Heart left ventricle (tissue), 13 donors: ENCODE measurements around the gene PPP2R3C.

ENCODE experiments used
- CTCF ChIP-seq, 12 donors: fragments of 200-600 bp; sonication (generic) in 4 of 12; IDR thresholded peaks; one replicate each; pipeline versions ENCODE4 v1.5.0 to v1.8.0; 2018 to 2022; ENCODE audit warnings: antibody characterized with exemption in 12 of 12, mild to moderate bottlenecking in 5 of 12
- POLR2A ChIP-seq, 2 donors: fragments of 450-650 bp; IDR thresholded peaks; one replicate each; pipeline ENCODE4 v1.6.1; 2017; ENCODE audit warnings: antibody characterized with exemption in 2 of 2, mild to moderate bottlenecking in 2 of 2, moderate library complexity in 2 of 2
- donor health status: ischemic (EF 13 %, LVEDD 7.1; RV severe dilation, severe dysfunction).
- donor health status: DM: no; HTN: yes; CAD: no.
- donor health status: DM: no; HTN: no; CAD: no.
- donor health status: ischemic (EF 25% LVEDD 6.9; RV normal size, moderate dysfunction).
- donor health status: ischemic (EF 25% LVEDD 5.7; RV mildly dilated, moderate dysfunction).
- donor health status: ischemic (EF 35%, LVEDD 5.7; RV mildly dilated, moderate dysfunction).
- donor health status: nonischemic (EF 11% LVEDD 7.7; RV severe dilation, severe dysfunction).
- donor health status: DM: yes; HTN: yes; CAD: no.
- donor health status: PGD.
- donor health status: ischemic (EF 29% LVEDD 5.4; RV normal size, mild dysfunction).
- donor health status: nonischemic (EF 23%, LVEDD 6.1; RV moderate dilation, normal function).

DNA sequence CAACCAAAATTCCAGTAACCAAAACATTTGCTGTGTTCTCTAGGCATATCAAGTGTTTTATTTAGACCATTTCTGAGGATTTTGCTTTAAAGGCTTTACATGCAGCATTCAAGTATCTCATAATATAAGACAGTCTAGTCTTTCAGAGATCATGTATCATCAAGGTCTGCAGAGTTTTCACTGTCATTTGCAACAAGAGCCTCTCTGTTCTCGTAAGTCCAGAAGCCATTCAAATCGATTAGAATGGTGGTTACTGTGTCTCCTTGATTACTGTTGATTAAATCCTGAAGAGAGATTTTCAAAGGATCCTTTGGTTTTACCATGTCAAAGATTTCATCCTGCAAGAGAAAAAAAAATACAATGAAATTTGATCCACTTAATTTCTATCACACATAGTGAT, 36.3 kb downstream of the PPP2R3C start:
- no peak for TF ChIP-seq CTCF (IDR thresholded peaks at IDR 0.05)
- TF ChIP-seq POLR2A (IDR thresholded peaks at IDR 0.05) = no peak
